ENCODE results near the gene MYBPC2.

The MYBPC2 gene

DNA sequence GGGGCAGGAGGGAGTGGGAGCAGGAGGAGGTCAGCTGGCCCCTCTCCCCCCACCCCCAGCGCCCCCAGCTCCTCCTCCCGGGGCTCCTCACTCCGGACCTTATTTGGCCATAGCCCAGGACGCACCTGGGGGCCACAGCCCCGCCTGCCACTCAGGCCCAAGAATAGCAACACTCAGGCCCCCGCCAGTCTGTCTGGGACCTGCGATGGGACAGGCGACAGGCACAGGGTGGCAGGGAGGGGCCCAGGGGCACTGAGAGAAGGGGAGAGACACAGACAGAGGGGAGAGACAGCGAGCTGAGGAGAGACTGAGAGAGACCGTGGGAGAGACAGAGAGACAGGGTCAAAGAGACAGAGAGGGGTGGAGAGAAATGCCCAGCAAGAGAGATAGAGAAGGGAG, 68.1 kb downstream of the MYBPC2 start:
- no peak for DNase-seq (ENCODE audit: low spot score)

DNA sequence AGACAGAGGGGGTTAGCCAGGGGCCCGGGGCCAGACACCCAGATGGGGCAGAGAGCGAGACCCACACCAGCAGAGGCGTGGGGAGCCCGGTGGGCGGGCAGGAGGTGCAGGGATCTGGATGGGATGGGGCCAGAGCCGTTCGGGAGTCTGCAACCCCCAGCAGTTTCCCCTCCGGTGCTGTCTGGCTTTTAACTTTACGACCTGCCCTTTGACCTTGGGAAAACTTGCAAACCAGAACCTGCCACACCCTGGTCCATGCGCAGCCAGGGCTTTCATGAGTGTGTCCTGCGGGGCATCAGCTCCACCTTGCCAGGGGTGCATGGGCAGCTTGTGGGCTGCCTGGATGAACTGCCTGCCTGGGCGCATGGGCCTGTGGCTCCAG, 68.5 kb downstream of the MYBPC2 start:
- no peak for DNase-seq (ENCODE audit: low spot score)

DNA sequence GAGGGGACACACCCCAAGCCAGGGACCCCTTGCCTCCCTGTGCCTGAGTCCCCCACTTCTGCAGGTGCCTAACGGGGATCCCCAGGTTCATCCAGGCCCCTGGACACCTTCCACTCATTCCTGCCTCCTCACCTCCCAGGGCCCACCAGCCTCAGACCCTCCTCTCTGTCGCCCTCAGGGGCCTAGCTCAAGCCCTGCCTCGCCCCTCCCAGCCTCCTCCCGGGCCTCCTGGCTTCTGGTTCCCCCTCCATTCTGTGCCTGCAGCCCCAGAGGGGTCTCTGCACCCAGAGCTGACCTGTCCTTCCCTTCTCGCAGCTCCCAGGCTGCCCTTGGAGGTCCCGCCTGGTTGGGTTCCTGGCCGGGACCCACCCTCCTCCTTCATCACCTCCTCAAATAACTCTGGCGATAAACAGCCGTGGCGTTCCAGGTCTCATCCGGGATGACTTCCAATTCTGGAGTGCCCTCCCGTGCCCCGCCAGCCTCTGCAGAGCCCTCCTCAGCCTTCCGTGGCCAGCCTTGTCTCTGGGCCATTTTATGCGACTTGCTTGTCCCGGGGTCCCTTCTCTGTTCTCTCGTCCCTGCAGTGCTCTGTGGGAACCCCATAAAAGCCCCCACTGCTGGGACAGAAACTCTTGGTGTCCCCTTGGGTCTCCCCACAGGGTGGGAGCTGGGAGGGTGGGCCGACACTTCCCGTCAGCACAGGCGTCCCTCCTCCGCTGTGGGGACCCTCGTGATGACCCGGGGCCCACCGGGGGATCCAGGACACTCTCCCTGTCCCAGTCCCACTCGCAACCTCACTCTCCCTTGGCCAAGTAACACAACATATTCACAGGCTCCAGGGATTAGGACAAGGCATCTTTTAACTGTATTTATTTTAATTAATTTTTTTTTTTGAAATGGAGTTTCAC, 69.1 kb downstream of the MYBPC2 start:
- no peak for DNase-seq (ENCODE audit: low spot score)

DNA sequence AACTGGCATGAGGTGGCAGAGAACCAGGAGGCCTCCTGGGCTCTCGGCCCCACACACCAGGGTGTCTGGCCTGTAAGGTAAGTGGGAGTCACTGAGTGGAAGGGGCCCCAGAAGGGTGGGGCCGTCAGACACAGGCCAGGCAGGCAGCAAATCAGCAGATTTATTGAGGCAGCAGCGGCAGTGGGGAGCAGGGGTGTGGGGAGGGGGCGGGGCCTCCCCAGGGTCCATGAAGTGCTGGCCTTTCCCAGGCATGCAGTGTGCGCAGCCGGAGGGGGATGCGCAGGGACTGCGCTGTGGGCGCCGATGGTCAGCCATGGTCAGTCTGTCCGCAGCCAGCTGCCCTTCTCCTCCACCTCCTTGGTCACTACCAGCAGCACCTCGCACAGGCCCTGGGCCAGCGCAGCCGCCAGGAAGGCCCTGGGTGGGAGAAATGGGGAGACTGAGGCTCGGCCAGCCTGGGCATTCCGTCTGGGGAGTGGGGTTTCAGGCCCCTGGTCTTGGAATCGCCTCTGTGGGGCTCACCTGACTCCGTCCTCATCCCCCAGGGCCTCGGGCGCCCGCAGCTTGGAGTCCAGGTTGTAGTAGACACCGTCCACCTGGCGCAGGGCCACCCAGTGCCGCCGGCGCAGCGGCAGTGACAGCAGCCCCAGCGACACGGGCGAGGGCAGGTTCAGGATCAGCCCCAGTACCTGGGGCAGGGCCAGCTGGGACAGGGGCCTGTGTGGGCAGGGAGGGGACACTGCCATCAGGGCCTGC, 73.3 kb downstream of the MYBPC2 start:
- no peak for DNase-seq (ENCODE audit: low spot score)

DNA sequence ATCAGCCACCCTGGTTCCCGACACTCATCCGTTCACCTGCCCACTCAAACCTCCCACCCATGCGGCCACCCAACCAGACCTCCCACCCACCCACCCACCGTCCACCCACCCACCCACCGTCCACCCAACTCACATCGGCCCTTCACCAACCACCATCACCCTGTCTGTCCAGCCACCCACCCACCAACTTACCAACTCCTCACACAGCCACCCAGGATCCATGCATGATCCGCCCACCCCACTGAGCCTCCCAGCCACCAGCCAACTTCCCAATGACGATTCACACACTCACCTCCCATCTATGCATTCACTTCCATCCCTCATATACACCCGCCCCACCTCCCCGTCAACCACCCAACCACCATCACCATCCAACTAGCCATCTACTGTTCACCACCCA, 74.0 kb downstream of the MYBPC2 start:
- DNase-seq (ENCODE audit: low spot score) = no peak

DNA sequence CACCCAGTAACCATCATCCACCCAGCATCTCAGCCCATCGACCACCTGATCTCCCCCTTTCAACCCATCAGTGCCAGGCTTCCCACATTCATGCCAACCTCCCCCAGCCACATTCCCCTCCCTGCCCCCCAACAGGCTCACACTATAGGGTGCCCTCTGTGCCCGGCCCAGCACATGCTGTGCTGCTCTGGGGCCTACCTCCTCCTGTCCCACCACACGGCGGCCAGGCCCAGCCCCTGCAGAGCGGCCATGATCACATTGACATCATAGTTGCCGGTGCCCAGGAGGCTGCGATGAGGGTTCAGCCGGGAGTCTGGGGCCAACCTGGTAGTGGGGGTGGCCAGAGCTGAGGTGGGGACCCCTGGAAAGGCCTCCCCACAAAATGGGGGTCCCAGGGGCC, 74.7 kb downstream of the MYBPC2 start:
- DNase-seq (ENCODE audit: low spot score) = no peak

DNA sequence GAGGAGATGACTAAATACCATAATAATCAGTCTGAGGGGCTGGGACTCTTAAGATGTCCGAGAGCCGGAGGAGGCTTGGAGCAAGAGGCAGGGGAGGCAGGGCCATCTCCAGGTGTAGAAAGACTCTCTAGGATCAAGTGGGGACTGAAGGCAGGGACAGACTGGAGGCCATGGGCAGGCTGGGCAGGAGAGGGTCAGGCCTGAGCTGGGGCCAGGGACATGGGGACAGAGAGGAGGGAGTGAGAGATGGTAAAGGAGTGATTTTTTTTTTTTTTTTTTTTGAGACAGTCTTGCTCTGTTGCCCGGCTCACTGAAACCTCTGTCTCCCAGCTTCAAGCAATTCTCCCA, 76.1 kb downstream of the MYBPC2 start:
- DNase-seq (ENCODE audit: low spot score) = no peak

DNA sequence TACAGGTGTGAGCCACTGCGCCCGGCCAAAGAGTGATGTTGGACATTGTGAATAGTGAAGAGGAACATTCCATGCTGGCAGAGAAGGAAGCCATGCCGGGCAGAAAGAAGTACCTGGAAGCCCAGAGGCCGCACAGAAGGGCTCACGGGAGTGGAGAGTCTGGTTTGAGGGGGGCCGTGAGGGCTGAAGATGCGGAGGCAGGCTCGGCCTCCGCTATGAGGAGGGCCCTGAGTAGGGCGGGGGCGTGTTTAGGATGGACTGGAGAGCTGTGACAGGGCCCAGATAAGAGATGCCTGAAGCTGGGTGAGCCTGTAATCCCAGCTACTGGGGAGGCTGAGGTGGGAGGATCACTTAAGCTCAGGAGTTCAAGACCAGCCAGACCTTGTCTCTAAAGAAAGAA, 76.7 kb downstream of the MYBPC2 start:
- DNase-seq (ENCODE audit: low spot score) = no peak

DNA sequence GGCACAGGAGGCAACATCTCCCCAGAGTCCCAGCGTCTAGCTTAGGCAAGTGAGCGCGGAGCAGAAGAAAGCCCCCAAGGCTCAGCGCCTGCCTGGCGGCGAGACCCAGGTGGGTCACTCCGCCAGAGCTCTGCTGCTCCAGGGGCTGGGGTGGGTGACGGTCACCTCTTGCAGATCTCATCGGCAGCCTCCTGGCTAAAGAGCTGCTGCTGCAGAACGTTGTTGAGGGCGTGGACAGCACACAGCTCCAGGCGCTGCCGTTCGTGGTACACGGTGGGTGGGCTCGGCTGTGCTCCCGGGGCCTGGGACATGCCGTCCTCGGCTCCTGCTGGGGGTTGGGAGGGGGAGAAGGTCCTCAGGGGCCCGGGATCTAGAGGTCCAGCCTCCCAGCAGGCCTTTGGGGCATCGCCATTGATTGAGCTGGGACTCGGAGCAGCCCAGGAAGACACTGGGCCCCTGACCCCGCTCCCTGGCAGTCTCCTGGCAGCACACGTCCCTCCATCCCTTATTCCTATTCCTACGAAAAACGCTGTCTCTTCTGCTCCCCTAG, 77.5 kb downstream of the MYBPC2 start:
- DNase-seq (ENCODE audit: low spot score) = peak; percentile 71

DNA sequence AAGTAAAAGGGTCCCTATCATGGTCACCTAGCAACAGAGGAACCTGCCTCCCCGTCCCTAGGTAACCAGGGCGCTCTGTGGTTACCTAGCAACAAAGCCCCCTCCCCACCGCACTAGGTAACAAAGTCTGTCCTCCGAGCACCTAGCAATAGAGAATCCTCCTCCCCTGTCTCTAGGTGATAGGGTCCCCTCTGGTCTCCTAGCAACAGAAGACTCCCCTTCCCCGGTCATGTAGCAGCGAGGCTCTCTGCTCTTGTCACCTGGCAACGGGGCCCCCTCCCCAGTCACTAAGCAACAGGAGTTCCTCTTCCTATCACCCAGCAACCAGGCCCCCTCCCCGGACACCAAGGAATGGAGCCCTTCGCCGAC, 78.0 kb downstream of the MYBPC2 start:
- DNase-seq (ENCODE audit: low spot score) = no peak

DNA sequence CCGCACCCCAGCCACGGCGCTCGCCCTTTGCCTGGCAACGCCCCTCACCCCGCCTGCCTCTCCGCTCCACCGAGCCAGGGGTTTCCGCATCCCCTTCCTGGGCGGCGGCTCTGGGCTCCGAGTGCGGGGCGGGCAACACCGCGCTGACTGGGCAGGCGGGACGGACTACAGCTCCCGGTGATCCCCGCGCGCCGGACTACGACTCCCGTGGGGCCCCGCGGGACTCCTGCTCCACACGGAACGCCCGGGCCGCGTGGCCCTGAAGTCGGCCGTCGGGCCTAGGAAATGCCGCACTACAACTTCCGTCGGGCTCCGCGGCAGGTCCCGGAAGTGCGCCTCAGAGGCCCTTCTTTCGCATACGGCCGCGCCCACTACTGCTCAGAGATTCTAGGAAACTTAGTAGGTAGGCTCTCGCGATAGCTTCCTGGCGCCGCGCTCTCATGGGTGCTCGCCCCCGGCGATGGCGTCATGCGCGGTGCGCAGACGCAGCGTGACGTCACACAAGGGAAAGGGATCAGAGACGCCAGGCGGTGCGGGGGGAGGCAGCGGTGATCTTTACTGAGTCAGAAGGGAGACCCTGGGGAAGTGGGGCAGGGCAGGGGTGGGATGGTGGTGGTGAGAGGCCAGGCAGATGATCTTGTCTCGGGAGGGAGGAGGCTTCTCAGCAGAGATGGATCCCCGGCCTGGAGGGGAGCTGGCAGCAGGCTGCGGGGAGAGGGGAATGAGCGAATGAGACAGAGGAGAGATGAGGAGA, 78.6 kb downstream of the MYBPC2 start, which contains the start of gene JOSD2:
Gene JOSD2 (minus strand): TSS at position 123 of the 754 bp plus-strand sequence. CDS start 760 bp downstream, outside the sequence.
- DNase-seq (ENCODE audit: low spot score) = peak; percentile 98

DNA sequence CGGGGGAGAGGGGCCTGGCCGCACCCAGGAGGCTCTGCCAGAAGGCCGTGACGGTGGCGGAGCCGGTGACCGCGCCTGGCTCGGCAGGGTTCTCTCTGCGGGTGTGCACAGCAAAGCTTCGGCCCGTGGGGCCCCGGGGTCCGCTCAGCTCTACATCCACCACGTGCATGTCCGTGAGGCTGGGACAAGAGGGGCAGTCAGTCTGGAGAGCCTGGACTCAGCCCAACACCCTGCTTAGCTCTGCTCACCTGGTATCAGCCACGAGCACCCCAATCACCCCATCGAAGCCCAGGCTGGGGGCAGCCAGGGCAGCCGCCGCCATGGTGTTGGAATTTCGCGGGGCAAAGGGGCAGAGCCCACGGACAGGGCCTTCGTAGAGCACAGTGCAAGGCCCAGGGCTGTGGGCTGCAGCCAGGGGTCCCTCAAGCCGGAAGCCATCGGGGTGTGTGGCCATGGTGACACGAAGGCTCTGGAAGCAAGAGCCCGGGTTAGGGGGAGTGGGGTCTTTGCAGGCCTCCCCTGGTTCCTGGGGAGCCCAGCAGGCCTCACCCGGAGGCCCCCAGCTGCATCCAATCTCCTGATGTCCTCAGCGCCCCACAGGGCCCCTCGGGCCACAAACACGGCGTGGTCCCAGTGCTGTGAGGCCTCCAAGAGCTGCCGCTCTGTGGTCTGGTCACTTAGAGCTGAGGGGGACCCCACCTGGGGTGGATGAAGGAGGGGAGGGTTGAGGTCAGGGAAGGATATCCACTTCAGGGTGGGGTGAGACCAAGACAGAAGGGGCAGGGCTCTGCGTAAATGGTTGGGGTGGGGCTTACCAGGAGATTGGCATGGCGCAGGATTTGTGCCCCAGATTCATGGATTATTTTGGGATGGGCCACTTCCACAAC, 79.7 kb downstream of the MYBPC2 start:
- no peak for DNase-seq (ENCODE audit: low spot score)

DNA sequence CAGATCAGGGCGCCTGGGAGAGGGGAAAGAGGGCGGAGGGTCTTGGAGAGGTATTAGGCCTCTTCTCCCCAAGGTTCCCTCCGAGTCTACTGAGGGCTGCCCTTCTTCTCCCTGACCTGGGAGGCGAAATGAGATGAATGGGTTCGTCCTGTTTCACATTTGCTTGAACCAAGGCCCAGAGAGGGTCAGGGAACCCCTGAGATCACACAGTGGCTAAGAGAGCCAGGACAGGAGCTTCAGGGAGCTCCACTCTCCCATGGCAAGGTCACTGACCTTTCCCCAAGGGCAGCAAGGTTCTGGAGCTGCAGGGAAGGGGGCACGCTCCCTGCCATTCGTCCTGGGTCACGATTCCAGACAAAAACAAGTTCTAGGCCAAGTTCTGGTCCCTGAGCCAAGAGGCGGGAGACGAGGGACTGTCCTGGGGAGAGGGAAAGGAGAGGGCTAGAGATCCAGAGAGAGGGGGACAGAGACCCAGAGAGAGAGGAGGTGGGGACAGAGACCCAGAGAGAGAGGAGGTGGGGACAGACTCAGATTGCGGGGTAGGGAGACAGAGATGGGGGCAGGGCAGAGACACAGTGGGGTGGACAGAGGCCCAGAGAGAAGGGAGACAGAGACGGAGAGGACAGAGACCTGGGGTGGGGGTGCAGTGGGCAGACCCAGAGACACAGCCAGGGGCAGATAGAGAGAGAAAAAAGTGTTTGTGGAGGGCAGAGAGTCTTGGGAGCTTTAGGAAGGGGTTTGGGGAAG, 80.5 kb downstream of the MYBPC2 start:
- DNase-seq (ENCODE audit: low spot score) = no peak

DNA sequence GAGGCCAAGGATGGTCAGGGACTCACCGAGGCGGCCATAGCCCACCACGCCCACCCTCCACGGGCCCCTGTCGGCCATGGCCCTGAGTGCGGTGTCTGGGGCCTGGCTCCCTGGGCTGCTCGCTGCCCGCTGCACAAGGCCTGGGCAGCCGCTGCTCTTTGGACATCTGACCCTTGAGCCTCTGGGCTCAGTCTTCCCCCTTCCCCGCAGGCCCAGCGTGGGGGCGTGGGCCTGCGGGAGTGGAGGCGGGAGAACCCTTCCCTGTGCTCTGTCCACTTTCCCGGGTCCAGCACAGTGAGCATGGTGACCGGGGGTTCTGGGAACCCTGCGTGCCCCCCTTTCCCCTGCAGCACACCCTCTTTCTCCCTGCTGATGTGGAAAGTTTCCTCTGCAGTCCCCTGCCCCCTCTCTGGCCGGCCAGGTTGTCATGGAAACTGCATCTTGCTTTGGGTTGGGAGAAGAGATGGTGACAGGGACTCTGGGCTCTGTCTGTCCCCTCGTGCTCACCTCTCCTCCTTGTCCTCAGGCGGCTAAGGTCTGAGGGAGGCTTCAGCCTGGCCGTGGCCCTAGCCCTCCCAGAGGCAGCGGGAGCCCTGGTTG, 81.2 kb downstream of the MYBPC2 start, which contains the start of gene ASPDH:
Gene ASPDH (minus strand): TSS at position 168 of the 600 bp plus-strand sequence. CDS start 90 bp downstream, at position 78.
- no peak for DNase-seq (ENCODE audit: low spot score)

DNA sequence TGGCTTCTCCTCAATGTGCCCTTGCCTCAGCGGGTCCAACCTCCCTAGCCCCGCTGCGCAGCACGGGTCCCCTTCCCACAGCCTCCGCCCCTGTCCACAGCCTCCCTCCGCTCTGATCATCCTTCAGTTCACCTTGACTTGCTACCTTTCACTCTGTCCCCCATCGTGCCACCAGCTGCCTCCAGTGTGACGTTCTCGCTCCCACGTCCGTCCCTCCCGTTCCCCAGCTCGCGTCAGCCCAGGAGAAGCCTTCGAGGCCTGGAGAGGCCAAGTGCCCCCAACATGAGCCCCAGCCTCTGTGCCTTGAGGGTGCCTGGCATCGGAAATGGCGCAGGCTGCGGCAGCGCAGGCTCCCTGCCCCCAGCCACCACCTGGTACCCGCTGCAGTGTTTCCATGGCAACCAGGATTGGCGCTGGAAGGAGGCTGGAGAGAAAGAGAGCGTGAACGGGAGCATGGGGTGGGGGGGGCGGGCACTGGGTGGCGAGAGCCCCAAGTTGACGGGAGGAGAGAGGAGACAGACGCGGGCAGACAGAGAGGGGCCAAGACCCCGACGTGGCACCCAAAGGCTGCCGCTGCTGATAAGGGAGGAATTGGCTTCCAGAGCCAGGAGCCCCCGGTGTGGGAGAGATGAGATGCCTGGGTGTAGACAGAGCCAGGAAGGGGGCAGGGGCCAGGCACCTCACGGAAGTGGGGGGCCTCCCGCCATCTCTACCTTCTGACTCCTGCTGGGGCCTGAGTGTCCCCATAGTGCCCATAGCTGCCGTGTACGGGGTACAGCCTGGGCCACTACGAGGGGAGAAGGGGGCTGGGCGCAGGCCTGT, 81.9 kb downstream of the MYBPC2 start:
- DNase-seq (ENCODE audit: low spot score) = no peak

DNA sequence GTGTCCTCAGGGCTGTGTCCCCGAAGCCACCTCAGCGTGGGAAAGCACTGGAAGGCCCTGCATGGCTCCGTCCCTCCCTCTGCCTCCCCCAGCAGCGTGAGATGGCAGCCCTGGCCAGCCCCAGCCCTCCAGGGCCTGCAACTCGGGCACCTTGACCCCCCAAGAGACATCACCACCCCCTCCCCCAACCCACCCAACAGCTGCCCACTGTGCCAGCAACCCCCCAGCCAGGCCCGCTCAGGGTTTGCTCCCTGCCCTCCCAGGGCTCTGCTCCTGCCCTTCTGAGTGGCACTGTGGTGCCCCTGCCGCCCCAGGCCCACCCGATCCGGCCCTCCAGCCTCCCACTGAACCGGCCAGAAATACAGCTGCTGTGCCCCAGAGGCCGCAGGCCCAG, 82.5 kb downstream of the MYBPC2 start:
- DNase-seq (ENCODE audit: low spot score) = no peak
